Ureter (tissue), 1 donor: ENCODE measurements around the gene NAPEPLD. TPM values are rescaled to one million over a fixed set of nuclear protein-coding genes. Genes with fewer than 3 reads are reported as not detected.
"Not testable (repeated sequence)": the region's sequence is repeated elsewhere in the genome, so short reads cannot be mapped to it uniquely, and the experiment has no call there.

ENCODE experiments used
- DNase-seq: peaks from one replicate; pipeline ENCODE4 v3.0.0-alpha.2; 2020; ENCODE audit warnings: low spot score
- total RNA-seq: library from RNA; stranded (reverse); gene quantifications from one replicate; pipeline ENCODE4 v1.2.4, GENCODE V29; 2023
- donor health status: DM: yes; HTN: yes; CAD: no.

The NAPEPLD gene
- total RNA-seq, 1 donor from 2014 or later = 14.7 TPM

DNA sequence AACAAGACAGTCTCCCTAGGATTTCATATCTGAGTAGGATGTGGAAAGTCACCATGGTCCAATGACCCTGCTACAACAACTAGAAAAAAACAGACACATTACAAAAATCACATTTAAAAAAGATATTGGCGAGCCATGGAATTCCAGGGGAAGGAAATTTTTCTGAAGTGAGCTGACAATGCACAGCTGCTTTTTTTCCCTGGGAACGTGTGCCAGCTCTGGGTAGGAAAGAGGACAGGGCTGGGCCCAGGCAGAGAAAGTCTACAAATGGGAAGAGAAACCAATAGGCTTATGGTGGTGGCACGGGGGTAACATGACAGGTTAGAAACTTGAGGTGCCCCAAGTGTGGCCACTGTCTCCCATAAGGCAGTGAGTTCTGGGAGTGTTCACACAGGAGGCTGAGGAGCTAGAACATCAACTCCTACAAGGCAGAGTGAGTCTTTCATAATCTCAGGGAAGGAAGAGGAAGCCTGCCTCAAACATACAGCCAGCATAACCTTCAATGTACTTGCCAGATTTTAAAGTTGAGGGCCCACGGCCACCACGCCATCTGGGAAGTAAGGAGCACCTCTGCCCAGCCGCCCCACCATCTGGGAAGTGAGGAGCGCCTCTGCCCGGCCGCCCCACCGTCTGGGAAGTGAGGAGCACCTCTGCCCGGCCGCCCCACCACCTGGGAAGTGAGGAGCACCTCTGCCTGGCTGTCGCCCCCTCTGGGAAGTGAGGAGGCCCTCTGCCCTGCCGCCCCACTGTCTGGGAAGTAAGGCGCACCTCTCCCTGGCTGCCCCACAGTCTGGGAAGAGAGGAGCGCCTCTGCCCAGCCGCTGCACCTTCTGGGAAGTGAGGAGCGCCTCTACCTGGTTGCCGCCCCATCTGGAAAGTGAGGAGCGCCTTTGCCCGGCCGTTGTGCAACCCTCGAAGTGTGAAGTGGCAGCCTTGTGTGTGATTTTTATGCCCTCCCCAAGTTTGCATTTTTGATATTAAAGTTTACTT lies 80.2 kb downstream of the NAPEPLD start:
- no peak for DNase-seq

DNA sequence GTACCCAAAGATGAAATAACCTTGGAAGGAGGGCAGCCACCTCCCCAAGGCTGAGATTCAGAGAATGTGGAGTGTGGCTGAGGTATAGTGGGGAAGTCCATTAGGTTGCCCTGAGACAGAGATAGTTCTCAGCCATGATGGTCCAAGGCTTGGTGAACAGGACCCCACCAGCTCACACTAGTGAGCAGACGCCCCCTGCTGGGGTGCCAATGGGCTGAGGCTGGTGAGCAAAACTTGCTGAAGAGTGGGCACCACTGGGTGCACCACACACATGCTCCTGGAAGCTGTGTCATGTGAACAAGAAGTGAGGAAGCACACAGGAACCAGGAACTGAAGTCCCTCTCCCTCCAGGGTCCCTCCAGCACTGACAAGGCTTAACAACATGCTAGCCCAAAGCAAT lies 83.2 kb downstream of the NAPEPLD start:
- DNase-seq = no peak

DNA sequence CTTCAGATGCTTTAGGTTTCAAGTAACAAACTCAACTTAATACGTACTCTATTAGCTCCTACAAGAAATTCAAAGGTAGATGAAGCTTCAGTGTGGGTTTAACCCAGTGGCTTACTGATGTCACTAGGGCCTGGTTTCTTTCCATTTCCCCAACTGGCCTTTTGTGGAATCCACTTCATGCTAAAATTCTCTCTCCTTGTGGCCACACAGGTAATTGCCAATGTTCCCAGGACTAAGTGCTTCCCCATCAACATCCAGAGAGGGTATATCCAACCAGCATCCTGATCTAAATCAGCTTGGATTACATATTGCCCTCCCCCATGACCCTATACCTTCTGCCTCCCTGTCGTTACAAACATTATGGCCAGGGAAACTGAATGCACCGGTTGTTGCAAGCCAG lies 85.0 kb downstream of the NAPEPLD start:
- DNase-seq = no peak

DNA sequence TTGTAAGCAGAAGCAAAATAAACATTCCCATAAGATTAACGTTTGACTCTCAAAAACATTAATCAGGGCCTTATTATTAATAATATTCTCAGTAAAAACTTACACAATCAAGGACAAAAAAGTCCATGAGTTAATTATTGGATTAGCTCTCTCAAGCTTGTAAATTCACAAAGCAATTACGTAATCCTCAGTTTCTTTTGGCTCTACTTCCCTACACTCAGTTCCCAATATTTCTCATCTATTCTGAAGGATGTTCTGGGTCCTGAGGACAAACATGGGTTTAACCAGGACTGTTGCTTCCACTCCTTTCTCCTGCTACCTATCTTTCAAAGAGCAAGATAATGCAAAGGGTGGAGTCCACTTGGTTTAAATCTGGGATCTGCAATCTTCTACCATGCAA lies 89.4 kb downstream of the NAPEPLD start:
- DNase-seq = no peak

DNA sequence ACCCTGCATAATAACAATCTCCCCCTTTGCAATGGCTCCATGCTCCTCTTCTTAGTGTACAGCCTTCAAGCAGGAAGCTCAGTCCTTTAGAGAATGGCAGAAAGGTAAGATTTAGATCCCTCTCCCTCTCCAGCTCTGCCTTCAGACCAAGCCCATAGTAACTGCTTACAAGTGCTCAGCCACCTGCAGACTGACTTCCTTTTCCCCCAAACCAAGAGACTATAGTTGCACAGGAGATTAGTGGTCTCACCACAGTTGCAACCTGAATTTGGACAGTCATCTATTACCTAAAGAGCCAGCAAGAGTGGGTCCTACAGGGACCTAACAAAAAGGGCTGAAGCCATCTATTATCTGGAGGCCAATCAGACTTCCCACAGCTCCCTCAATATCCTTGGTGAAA lies 90.8 kb downstream of the NAPEPLD start:
- no peak for DNase-seq

DNA sequence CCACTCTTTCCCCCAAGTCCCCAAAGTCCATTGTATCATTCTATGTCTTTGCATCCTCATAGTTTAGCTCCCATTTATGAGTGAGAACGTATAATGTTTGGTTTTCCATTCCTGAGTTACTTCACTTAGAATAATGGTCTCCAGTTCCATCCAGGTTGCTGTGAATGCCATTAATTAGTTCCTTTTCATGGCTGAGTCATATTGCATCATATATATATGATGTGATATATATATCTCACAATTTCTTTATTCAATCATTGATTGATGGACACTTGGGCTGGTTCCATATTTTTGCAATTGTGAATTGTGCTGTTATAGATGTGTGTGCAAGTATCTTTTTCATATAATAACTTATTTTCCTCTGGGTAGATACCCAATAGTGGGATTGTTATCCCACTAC lies 92.9 kb downstream of the NAPEPLD start:
- DNase-seq = not testable (repeated sequence)

DNA sequence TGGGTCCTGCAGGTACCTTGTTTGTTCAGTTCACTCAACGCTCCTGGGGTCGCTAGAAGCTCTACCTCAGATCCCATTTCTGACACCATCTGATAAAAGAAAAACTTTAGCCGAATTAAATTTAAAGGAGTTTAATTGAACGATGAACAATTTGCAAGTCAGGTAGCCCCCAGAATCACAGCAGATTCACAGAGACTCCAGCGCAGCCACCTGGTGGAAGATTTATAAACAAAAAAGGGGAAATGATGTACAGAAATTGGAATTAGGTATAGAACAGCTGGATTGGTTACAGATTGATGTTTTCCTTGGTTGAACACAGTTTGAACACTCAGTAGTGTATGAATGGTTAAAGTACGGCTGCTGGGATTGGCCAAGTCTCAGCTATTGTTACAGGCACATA lies 97.4 kb downstream of the NAPEPLD start:
- no peak for DNase-seq

Other genes with a start within 250 kb of the NAPEPLD start
- gene LRRC17, start 236.1 kb downstream of the NAPEPLD start, total RNA-seq = 5.2 TPM
- gene FBXL13, start 74.3 kb downstream of the NAPEPLD start, total RNA-seq = 4.0 TPM
- gene ARMC10, start 74.0 kb downstream of the NAPEPLD start, total RNA-seq = 58.0 TPM
- 54.9 TPM for gene PMPCB, start 148.3 kb upstream of the NAPEPLD start, total RNA-seq
- 27.3 TPM for gene DNAJC2, start 195.7 kb upstream of the NAPEPLD start, total RNA-seq
- gene PSMC2, start 198.5 kb upstream of the NAPEPLD start, total RNA-seq = 96.1 TPM